GM18517 (cell line): Measurements from ENCODE around the gene NENF.
A peak's percentile ranks its signal among the peaks of the same experiment; 100 is the strongest.
"Not testable (repeated sequence)": the region's sequence is repeated elsewhere in the genome, so short reads cannot be mapped to it uniquely, and the experiment has no call there.

Experiments
- ATAC-seq: cut with Tn5 transposase; IDR thresholded peaks from one replicate; pipeline ENCODE4 v1.9.1; 2021; ENCODE audit warnings: mild to moderate bottlenecking, moderate library complexity; ENCODE audit not compliant: unreplicated experiment

The NENF gene

GRCh38 chr1:212432661-212433576, at the start of gene NENF:
NENF (plus strand) TSS chr1:212432920; CDS start chr1:212432944, 24 bp downstream.
- ATAC-seq, result peak; percentile 93

GRCh38 chr1:212386029-212386428, 46.7 kb upstream of the NENF start:
- no peak for ATAC-seq

GRCh38 chr1:212388985-212389716, 43.6 kb upstream of the NENF start:
- no peak for ATAC-seq

GRCh38 chr1:212395678-212396437, 36.9 kb upstream of the NENF start:
- ATAC-seq, result not testable (repeated sequence)

GRCh38 chr1:212396638-212397037, 36.1 kb upstream of the NENF start:
- no peak for ATAC-seq

DNA sequence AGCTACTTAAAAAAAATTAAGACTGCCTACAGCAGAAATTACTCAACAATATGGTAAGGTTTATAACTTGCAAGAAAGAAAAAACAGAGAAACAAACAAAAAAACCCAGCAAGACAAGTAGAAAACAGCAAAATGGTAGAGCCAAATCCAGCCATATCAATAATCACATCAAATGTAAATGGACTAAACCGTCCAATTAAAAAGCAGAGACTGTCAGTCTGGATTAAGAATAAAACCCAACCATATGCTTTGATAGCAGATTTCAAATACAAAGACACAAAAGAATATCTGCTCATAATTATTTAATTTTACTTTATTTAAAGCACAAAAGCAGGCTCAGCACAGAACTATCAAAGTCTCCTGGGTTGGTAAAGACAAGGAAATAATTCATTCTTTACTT, 35.5 kb upstream of the NENF start:
- ATAC-seq, result no peak

DNA sequence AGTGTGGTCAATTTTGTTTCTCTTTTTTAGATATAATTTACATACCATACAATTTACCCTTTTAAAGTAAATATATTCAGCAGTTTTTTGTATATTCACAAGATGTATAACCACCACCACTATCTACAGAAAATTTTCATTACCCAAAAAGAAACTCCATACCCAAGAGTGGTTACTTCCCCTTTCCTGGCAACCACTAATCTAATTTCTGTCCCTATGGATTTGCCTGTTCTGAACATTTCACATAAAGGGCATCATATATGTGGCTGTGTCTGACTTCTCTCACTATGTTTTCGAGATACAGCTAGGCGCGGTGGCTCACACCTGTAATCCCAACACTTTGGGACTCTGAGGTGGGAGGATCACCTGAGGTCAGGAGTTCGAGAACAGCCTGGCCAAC, 31.7 kb upstream of the NENF start:
- ATAC-seq, result no peak

- no peak for ATAC-seq
Measured at GRCh38 chr1:212401838-212402582, 30.7 kb upstream of the NENF start.

DNA sequence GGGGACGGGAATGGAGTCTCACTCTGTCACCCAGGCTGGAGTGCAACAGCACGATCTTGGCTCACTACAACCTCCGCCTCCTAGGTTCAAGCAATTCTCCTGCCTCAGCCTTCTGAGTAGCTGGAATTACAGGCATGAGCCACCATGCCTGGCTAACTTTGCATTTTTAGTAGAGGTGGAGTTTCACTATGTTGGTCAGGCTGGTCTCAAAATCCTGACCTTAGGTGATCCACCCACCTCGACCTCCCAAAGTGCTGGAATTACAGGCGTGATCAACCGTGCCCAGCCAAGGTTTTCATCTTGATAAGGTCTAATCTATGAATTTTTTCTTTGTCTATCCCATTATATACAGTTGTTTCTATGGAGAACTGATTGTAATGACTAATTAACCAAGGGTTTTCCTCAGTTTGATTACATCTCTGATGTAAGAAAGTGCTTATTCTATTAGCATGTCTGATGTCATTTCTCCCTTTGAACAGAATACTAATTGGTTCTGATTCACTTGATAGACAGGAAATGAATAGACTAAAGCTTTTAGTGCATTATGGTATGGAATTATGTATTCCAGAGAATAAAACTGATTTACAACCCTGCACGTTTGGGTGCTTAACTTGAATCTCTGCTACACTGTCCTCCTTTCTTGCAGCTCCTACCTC, 29.9 kb upstream of the NENF start:
- no peak for ATAC-seq

DNA sequence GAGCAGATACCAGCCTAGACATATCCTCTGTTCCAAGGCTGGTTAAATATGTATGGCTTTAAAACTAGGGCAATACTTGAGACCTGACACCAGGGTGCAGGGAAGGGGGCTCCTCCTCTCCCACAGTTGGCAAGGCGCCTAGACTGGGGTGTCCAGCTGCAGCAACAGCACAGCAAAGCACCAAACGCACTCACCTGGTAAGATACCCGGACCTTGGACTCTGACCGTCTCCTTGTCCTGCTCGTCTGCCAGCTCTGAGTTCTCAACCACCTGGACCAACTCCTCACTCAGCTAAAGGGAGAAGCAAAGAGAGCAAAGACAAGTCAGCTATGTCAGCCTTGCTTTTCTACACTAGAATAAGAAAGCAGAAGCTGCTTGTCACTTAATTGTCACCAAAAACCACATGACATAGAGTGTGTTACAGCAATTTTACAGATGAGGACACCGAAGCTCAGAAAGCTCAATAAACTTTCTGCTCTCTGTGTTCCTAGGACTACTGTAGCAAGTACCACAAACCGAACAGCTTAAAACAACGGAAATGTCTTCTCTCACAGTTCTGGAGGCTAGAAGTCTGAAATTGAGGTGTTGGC, 22.4 kb upstream of the NENF start:
- ATAC-seq, result no peak

DNA sequence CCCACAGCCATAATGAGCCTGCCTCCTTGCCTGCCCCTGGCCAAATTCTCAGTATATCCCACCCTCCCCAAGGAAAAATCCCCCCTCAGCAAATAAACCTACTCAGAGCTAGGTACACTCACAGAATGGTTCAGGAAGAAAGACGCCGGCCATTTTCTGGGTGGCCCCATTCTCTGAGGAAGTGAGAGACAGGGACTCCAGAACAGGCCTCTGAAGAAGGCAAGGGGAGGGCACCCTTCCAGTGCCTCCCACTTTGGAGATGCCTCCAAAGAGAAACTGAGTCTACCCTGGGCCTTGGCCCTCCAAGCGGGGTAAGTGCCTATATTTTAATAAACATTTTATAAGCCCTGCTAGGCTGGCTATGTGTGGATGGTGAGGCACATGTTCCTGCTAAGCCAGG, 20.3 kb upstream of the NENF start:
- no peak for ATAC-seq

DNA sequence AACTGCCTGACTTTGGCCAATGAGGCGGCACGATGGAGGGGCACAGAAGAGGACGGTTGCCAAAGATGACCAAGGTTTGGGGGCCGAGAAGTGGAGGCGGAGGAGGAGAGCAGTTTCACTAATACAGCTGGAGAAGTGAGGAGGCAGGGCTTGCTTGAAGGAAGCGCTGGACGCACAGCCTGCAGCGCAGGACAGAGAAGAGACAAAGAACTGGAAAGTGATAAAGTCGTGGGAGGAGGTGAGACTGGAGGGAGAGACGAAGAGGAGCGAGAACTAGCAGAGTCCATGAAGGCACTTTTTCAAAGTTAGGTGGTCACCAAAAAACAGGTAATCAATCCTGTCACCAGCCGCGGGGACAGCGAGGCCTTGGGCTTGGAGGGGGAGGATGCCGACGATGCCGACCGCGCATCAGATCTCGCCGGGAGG, 18.8 kb upstream of the NENF start:
- ATAC-seq, result no peak

GRCh38 chr1:212414328-212415106, 18.2 kb upstream of the NENF start, which contains the start of gene PACC1:
PACC1 (minus strand) TSS chr1:212414886; CDS start chr1:212414757, 129 bp downstream.
- ATAC-seq, result peak; percentile 97

DNA sequence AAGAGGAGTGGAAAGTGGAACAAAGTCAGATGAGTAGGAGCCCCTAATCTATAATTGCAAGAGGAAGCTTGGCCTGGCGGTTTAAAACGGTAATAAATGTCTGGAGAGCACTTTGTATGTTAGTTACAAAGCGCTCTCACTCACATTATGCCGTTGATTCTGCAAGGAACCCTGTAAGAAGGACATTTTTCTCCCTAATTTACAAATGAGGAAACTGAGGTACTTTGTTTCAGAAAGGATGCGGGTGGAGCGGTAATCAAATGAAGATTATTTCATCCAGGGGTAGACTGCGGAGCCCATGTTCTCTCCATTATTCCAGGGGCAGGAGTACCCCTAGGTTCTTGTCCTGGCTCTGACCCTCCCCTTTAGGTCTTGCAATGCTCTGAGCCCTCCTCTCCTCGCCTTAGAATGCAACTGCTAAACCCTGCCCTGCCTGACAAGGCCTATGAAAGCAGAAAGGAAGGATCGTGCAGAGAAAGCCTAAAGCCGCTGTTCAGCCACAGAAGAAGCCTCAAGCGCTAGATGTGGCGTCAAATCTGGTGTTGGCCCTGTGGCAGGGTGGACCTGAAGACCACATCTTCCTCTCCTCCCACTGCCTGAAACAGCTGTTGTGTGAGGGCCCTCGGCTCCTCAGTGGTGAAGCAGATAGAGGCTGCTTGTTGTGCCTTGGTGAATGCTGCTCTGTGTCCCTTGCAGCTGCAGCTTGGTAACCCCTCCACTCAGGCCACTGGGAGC, 17.4 kb upstream of the NENF start:
- ATAC-seq, result no peak

DNA sequence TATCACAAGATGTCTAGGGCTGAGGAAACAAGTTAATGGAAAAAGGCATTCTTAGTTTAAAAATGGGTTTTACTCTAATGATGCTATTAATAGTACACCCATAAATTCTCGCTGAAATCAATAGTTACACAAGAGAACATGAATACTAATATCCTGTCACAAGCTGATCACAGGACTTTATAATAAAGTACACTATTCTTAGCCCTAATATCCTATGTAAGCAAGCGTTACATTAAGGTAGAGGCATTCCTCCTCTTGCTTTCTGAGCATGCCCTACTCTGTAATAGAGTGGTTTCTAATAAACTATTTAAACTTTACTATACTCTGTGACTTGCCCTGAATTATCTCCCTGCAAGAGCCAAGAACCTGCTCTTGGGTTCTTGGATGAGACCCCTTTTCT, 11.6 kb upstream of the NENF start:
- no peak for ATAC-seq

GRCh38 chr1:212423879-212424278, 8.8 kb upstream of the NENF start:
- ATAC-seq, result no peak

GRCh38 chr1:212428496-212428895, 4.2 kb upstream of the NENF start:
- no peak for ATAC-seq

DNA sequence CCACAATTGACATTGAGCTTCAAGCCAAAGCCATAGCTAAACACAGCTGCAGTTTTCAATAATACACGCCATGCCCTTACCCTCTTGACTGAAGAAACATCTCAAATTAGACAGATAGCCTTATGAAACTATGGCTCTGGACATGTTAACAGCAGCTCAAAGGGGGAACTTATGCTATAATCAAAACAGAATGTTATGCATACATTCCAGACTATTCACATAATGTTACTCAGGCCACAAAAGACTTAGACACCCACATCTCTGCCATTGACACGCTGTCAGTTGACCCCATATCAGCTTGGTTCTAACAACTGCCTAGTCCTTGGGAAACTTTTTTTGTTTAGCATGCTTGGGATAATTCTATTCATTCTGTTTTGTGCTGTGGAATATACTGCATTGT, 2.3 kb upstream of the NENF start:
- ATAC-seq, result no peak
